NCI-H510A (cell line): ENCODE results near the gene FAM241A.
"Not testable (repeated sequence)": the region's sequence is repeated elsewhere in the genome, so short reads cannot be mapped to it uniquely, and the experiment has no call there.

Experiments
- DNase-seq: peaks from one replicate; lab custom pipeline; 2025; lab: John Stamatoyannopoulos, UW

FAM241A gene

DNA sequence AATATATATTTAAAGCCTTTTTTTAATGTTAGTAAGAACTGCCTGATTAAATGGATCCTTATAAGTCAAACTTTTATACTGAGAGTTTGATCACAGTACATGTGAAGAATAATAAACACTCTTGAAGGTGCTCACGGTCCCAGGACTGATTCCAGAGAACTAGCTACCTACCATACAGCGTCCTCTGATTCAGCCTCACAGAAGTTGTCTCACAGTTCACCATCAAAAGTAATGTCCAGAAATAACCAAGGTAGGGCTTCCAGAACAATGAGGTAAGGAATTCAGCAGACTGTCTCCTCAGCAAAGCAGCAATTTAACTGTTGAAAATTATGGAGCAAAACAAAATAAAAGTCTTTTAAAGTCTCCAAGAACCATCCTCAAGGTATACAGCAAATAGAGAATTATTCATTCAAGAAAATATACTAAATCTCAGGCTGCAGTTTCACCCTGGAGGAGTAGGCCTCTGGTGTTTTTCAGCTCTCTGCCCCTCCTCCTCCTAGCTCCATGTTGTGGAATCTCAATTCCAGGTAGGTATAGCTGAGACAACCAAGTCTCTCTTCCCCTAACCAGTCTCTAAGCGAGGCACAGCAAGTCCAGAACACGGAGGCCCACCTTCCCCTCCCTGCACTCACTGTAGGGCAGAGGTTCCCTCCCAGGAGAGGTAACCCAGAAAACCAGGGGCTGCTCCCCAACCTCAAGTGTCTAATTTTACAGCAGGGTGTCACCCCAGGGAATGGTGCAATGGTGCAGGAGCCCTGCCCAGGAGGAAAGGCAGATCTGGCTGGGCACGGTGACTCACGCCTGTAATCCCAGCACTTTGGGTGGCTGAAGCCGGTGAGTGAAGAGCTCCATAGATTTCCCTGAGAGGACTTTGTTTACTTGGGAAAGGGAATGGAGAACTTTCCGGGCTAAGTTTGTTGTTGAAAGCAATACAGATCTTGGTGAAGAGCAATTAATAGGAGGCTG, 28.6 kb downstream of the FAM241A start:
- no peak for DNase-seq

DNA sequence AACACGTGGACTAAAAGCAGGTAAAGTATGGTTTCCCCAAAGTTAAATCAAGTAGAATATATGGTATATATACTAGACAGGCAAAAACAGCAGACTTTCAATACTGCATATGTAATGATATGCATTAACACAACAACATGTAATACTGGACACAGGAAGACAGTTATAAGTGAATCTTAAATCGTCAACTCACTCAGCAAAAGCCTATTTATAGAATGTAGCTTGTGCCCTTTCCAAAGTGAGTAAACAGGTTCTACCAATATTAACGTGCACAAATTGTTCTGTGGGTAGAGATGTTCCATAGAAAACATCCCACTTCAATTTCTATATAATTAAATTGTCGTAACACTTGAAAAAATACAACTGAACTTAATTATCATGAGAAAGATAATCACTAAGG, 30.6 kb downstream of the FAM241A start:
- DNase-seq: no peak

- DNase-seq: no peak
Observed at GRCh38 chr4:112176596-112176995, 31.3 kb downstream of the FAM241A start.

GRCh38 chr4:112178741-112179140, 33.5 kb downstream of the FAM241A start:
- DNase-seq: not testable (repeated sequence)

DNA sequence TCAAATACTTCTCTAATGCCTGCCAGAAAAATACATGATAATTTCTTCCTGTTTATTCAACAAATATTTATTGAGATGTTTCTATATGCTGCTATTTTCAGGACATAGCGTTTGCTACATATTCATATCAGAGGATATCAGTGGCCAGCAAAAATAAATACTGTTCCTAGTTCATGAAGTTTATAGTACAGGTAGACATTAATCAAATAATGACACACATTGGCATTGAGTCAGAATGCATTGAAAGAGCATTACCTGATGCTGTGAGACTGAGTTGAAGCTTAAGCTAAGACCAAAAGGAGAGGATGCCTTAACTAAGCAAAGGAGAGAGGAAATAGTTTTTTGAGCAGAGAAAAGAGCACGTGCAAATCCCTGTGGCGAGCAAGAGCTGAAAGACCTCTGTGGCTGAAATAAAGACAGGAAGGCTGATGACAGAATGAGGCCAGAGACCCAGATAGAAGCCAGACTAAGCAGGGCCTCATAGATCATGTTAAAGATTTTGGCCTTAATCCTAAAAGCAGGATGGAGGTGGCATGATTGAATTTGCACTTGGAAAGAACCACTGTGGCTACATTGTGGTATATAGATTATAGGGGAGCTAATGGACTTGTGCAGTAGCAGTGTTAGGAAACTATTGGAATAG, 36.2 kb downstream of the FAM241A start:
- no peak for DNase-seq

GRCh38 chr4:112182604-112183003, 37.4 kb downstream of the FAM241A start:
- DNase-seq: no peak

DNA sequence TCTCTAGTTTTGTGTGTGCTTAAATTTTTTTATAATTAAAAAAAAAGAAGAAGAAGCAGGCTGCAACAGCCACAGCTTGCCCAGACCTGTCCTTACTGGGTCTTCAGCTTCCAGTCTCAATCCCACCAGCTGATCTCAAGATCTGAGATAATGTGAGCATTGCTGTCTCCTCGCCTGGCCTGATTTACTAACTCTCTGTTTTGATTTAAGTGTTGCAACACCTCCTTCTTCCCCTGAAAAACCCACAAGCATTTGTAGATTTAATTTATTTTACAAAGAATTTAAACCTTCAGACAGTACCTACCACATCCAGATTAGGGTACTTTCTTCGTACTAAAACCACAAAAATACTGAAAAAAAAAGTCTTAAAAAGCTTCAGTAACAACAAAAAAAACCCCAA, 38.0 kb downstream of the FAM241A start:
- DNase-seq: no peak

- DNase-seq: no peak
Observed at GRCh38 chr4:112184438-112184837, 39.2 kb downstream of the FAM241A start.

- no peak for DNase-seq
Observed at GRCh38 chr4:112185334-112185733, 40.1 kb downstream of the FAM241A start.

- DNase-seq: no peak
Observed at GRCh38 chr4:112185740-112186670, 40.8 kb downstream of the FAM241A start.

DNA sequence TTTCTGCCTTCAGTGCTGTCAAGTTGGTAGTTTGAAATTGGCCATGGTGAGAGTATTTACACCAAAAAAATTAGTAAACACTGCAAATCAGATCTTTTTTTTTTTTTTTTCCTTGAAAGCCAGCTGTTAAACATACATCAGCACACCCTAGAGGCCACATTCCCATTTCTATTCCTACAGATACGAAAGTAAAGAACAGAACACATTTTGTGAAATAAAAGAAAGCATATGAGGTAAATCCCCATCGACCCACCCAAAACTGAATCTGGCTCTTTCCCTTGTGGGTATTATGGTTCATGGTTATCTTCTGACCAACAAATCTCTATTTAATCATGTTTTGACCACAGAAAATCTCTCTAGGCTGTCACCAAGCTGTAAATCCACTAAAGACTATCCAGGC, 44.5 kb downstream of the FAM241A start:
- DNase-seq: no peak

- DNase-seq: no peak
Observed at GRCh38 chr4:112190684-112191083, 45.4 kb downstream of the FAM241A start.

- no peak for DNase-seq
Observed at GRCh38 chr4:112196461-112196860, 51.2 kb downstream of the FAM241A start.

- no peak for DNase-seq
Observed at GRCh38 chr4:112199041-112199440, 53.8 kb downstream of the FAM241A start.

DNA sequence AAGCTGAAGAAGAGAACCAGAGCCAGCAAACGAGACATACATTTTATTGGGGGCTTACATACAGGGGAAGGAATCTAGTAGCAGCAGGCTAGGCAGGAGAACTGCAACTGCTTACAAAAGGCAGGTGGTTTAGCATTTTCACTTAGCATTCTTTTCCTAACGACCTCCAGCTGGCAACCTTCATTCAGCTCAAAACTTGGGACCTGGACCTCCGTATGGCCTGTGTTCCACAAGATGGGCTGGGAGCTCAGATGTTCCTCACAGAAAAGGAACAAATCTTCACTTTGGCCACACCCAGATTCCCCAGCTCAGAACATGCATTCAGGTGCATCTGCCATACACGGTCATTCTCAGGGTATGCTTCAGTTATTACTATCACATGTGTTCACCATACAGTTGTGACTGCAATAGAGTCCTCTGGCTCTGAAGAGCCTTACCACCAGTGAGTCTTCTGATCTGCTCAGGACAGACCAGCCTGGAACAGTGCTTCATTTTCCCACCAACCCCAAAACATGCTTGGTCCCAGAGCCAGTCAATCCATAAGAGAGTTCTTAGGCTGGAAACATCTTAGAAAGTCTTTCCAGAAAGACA, 56.8 kb downstream of the FAM241A start:
- no peak for DNase-seq

GRCh38 chr4:112203593-112203992, 58.3 kb downstream of the FAM241A start:
- no peak for DNase-seq

GRCh38 chr4:112206431-112206830, 61.2 kb downstream of the FAM241A start:
- no peak for DNase-seq

DNA sequence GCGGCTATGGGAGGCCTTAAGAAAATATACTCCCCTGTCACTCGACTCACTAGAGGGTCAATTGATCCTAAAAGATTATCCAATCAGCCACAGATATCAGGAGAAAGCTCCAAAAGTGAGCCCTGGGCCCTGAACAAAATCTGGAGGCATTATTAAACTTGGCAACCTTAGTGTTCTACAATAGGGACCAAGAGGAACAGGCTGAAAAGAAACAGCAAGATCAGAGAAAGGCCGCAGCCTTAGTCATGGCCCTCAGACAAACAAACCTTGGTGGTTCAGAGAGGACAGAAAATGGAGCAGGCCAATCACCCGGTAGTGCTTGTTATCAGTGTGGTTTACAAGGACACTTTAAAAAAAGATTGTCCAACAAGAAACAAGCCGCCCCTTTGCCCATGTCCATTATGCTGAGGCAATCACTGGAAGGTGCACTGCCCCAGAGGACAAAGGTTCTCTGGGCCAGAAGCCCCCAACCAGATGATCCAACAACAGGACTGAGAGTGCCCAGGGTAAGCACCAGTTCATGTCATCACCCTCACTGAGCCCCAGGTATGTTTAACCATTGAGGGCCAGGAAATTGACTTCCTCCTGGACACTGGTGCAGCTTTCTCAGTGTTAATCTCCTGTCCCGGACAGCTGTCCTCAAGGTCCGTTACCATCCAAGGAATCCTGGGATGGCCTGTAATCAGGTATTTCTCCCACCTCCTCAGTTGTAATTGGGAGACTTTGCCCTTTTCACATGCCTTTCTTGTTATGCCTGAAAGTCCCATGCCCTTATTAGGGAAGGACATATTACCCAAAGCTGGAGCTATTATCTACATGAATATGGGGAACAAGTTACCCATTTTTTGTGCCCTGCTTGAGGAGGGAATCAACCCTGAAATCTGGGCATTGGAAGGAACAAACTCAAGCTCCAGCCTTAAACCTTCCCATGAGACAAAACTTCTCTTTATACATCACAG, 63.2 kb downstream of the FAM241A start:
- not testable (repeated sequence) for DNase-seq

DNA sequence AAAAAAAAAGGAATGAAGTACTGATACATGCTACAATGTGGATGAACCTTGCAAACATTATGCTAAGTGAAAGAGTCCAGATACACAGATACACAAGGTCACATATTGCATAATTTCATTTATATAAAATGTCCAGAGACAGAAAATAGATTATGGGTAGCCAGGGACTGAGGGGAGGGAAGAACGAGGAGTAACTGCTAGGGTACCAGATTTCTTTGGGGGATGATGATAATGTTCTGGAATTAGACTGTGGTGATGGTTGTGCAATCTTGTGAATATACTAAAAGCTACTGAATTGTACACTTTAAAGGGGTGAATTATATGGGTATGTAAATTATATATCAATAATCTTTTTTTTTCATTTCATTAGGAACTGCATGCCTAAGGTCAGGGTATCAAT, 65.5 kb downstream of the FAM241A start:
- no peak for DNase-seq

DNA sequence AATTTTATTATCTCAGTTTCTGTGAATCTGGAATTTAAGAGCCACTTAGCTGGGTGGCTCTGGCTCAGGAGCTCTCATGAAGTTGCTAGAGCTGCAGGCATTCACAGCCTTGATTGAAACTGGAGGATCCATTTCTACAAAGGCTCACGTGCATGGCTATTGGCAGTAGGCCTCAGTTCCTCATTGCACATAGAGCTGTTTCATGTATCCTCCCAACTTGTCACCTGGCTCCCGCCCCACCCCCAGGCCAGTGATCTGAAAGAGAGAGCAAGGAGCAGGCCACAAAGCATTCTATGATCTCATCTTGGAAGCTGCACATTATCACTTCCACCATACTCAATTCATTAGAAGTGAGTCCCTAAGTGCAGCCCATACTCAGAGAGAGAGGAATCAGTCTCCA, 67.8 kb downstream of the FAM241A start:
- DNase-seq: no peak

DNA sequence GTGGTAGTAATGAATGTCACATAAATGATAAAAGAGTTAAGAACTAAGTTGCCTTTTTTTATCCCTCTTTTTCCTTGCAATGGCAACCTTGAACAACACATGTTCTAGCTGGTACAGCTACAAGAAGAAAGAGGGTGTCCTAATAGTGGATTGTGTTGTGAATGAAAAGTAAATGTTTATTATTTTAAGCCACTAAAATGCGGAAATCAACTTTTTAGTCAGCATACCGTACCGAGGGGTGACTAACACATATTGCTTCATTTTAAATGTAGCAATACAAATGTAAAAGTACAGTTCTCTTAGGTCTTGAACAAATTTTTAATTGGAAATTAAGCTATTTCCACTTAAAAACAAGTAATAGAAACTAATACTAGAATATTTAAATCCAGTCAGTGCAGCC, 68.6 kb downstream of the FAM241A start:
- DNase-seq: no peak
